ENCODE measurements around the gene TSR1. TPM values are rescaled to one million over a fixed set of nuclear protein-coding genes. Genes with fewer than 3 reads are reported as not detected.

Gene TSR1
- total RNA-seq, 1 donor from 2014 or later, result 54.8 TPM

- no peak for DNase-seq (ENCODE audit: low read depth)
- TF ChIP-seq CTCF (conservative IDR thresholded peaks at IDR 0.05; ENCODE audit: low read depth, low read length), result no peak
- H3K4me3 ChIP-seq (ENCODE audit: low read depth, low read length), result no peak overlapping the region
Measured at GRCh38 chr17:2277429-2278170, 58.7 kb downstream of the TSR1 start.

- TF ChIP-seq CTCF (conservative IDR thresholded peaks at IDR 0.05; ENCODE audit: low read depth, low read length), result no peak
- DNase-seq (ENCODE audit: low read depth), result no peak
- no peak overlapping the region for H3K4me3 ChIP-seq (ENCODE audit: low read depth, low read length)
Measured at GRCh38 chr17:2275722-2276121, 60.5 kb downstream of the TSR1 start.

- no peak for TF ChIP-seq CTCF (conservative IDR thresholded peaks at IDR 0.05; ENCODE audit: low read depth, low read length)
- no peak for DNase-seq (ENCODE audit: low read depth)
- H3K4me3 ChIP-seq (ENCODE audit: low read depth, low read length), result no peak overlapping the region
Measured at GRCh38 chr17:2274414-2274813, 61.8 kb downstream of the TSR1 start.

Other genes with a start within 250 kb of the TSR1 start
- gene SMG6, start 32.7 kb downstream of the TSR1 start, total RNA-seq, result 19.4 and 37.0 TPM in 2 replicates
- 2.5 and 12.4 TPM in 2 replicates for gene SRR, start 32.5 kb downstream of the TSR1 start, total RNA-seq
- gene SGSM2, start 1.0 kb upstream of the TSR1 start, total RNA-seq, result 27.6 and 28.2 TPM in 2 replicates
- 3.5 and 9.0 TPM in 2 replicates for gene MNT, start 64.6 kb upstream of the TSR1 start, total RNA-seq
- gene METTL16, start 175.4 kb upstream of the TSR1 start, total RNA-seq, result 11.3 and 18.0 TPM in 2 replicates